HG03565 (cell line): Measurements from ENCODE around the gene RASGRF2.
"Not testable (repeated sequence)": the region's sequence is repeated elsewhere in the genome, so short reads cannot be mapped to it uniquely, and the experiment has no call there.

ENCODE experiments used
- ATAC-seq: cut with Tn5 transposase; IDR thresholded peaks from one replicate; pipeline ENCODE4 v1.9.1; 2021; ENCODE audit warnings: mild to moderate bottlenecking, moderate library complexity; ENCODE audit not compliant: unreplicated experiment

RASGRF2 gene

DNA sequence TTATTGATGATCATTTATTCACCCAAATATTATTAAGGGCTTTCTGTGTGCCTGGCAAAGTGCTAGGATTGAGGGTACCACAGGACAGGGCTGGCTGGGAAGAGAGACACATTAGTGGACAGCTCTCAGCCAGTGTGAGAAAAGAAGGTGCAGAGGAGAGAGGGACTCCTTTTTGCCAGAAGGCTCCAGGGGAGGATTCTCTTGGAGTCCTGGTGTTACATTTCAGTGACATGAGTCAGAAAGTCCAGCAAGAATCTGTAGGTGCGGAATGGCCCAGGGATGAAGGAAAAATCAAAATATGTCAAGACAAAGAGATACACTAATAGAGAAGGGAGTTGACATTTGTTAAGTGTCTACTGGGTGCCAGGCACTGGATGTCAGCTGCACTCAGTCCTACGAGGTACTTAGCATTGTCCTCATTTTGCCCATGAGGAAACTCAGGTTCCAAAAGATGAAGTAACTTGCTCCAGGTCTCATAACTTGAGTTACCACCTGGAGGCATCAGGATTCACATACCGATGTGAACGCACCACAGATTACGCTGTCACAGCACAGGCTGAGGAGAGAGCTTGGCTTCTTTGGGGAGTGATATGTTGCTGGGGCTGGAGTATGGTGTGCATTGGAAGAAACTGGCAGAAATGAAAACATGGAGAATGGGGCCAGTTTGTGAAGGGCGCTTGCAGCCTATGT lies 60.5 kb downstream of the RASGRF2 start:
- no peak for ATAC-seq

DNA sequence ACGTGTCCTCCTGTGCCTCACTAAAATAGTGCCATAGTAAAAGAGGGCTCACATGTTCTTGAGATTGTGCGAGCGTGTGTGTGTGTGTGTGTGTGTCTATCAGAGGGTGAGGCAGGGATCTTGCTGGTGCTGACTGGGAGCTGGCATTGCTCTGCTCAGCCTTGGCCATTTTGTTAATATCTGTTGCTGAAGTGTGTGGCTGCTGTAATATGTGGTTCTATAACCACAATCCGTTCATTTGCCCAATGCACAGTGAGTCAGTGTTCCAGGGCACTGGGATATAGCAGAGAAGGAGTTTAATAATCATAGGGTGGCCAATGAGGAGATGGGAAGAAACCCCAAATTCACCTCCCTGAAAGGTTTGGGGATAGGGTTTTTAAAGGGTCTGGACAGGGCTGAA lies 61.3 kb downstream of the RASGRF2 start:
- ATAC-seq: no peak

DNA sequence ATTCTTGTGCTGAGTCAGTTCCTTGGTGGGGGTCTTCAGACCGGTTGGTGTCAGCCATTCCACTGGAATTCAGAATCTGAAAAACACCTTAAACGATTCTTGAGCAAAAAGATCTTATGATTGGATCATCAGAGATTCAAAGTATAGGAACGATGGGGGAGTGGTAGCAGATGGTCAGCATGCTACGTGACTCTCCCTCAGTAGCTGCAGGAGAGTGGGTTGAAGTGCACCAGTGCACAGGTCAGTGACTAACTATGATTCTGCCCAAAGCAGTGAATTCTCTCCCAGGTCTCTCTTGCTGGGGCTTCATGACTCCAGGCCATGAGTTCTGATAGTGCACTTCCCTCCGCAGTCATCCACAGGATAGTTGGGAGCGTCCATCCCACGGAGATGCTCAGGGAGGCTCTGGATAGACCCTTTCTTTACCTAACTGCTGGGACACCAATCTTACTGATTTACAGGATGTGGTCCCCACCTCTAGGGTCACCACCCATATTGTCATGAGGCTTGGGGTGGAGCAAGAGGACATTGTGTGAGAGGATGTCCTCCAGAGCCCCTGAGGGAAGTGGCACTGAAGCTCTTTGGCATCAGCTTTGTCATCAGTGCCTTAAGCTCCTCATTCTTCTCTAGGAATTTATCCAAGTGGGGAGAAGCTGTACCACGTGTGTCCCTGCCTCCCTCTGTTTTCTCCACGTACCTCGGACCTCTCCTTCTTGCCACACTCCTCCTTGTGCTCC lies 62.0 kb downstream of the RASGRF2 start:
- no peak for ATAC-seq

DNA sequence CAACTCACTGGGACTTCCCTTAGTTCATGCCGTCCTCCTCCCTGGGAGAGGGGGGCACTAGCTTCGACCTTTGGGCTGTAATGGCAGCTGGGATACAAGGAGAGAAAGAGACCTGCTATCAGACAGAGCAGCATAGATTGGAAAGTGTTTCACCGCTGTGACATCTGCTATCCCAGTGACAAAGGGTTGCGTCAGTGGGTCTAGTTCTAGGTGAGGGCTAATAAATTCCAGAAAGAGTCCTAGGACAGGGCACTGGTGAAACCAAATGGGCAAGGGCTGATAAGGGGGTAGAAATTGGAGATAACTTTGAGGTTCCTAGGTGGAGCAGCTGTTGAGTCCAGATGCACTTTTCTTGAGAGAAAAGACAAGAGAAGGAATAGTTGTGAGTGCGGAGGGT lies 62.5 kb downstream of the RASGRF2 start:
- no peak for ATAC-seq

DNA sequence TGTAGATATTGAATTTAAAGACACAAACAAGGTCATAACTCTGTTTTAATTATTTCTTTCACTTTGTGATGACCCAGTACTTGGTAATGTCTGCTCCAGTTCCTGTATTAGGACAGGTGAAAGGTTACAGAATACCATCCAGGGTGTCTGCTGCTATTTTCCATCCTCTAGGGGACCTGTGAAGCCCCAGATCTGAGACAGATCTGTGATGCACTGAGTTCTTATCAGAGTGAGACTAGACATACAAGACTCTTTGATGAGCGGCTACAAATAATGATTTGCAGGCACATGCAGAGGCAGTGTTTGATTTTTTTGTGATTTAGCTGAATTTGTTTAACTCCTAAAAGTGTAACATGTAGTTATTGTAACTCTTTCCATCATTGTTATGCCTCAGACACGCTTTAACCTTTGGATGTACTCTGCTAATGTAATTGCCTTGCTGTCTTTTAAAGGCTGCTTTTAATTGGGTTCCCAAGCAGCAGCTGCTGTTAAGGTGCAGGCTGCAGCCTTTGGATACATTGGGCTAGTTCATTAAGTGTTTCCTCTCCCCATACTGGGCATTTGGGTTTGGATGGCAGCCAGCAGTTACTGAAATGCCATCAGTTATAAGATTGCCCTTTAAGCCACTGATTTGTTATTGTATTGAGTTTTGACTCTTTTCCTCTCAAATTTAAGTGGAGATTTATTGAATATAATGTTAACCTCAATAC lies 63.3 kb downstream of the RASGRF2 start:
- ATAC-seq: no peak

DNA sequence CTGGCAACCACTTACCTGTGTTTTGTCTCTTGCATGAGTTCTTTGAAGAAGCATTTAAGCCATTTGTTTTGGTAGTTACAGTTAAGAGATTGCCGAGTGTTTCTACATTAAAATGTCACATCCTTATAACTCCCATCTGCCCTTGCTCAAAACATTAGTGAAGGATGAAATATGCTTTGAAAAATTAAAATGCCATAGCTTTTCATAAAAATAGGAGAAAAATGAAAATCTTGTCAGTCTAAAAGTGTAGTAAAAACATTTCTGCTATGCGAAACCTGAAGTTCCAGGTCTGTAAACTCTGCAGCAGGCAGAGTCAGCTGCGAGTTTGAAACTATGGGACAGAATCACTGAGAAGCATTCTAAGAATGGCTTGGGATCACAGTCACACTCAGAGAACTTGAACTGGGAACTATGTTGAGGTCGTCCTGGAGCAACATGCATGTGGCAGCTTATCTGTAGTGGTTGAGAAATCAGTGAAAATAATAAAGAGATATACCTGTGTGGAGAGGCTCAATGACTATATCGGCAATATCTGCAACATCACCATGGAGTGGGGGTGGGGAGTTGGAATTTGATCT lies 67.4 kb downstream of the RASGRF2 start:
- ATAC-seq: no peak

DNA sequence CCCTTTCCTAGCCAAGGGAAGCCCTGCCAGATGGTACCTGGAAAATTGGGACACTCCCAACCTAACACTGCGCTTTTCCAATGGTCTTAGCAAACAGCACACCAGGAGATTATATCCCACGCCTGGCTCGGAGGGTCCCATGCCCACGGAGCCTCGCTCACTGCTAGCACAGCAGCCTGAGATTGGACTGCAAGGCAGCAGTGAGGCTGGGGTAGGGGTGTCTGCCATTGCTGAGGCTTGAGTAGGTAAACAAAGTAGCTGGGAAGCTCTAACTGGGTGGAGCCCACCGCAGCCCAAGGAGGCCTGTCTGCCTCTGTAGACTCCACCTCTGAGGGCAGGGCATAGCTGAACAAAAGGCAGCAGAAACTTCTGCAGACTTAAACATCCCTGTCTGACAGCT lies 68.7 kb downstream of the RASGRF2 start:
- ATAC-seq: not testable (repeated sequence)

DNA sequence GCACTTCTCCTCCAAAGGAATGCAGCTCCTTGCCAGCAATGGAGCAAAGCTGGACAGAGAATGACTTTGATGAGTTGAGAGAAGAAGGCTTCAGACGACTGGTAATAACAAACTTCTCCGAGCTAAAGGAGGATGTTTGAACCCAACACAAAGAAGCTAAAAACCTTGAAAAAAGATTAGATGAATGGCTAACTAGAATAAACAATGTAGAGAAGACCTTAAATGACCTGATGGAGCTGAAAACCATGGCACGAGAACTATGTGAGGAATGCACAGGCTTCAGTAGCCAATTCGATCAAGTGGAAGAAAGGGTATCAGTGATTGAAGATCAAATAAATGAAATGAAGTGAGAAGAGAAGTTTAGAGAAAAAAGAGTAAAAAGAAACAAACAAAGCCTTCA lies 69.6 kb downstream of the RASGRF2 start:
- not testable (repeated sequence) for ATAC-seq

DNA sequence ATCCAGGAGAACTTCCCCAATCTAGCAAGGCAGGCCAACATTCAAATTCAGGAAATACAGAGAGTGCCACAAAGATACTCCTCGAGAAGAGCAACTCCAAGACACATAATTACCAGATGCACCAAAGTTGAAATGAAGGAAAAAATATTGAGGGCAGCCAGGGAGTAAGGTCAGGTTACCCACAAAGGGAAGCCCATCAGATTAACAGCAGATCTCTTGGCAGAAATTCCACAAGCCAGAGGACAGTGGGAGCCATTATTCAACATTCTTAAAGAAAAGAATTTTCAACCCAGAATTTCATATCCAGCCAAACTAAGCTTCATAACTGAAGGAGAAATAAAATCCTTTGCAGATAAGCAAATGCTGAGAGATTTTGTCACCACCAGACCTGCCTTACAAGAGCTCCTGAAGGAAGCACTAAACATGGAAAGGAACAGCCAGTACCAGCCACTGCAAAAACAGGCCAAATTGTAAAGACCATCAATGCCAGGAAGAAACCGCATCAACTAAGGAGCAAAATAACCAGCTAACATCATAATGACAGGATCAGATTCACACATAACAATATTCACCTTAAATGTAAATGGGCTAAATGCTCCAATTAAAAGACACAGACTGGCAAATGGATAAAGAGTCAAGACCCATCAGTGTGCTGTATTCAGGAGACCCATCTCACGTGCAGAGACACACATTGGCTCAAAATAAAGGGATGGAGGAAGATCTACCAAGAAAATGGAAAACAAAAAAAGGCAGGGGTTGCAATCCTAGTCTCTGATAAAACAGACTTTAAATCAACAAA lies 70.3 kb downstream of the RASGRF2 start:
- ATAC-seq: not testable (repeated sequence)

DNA sequence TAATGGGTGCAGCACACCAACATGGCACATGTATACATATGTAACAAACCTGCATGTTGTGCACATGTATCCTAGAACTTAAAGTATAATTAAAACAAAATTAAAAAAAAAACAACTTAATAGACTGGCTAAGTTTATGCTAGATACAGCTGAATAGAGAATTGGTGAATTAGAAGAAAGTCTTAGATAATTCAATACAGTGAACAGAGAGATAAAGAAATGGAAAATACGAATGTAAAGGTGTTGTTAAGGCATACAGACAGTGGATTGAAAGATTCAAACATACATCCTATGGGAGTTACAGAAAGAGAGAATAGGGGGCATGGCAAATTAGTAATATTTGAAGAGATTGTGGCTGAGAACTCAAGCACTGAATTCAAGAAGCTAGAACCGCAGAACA lies 75.4 kb downstream of the RASGRF2 start:
- no peak for ATAC-seq

DNA sequence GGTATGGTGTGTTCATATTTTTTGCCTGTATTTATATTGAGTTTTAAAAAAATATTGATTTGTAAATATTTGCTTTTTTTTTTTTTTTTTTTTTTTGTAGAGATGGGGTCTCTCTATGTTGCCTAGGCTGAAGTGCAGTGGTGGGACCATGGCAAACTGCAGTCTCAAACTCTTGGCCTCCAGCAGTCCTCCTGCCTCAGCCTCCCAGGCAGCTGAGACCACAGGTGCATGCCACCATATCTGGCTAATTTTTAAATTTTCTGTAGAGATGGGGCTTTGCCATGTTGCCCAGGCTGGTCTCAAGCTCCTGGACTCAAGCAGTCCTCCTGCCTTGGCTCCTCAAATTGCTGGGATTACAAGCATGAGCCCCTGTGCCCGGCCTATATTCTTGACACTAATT lies 78.3 kb downstream of the RASGRF2 start:
- no peak for ATAC-seq

DNA sequence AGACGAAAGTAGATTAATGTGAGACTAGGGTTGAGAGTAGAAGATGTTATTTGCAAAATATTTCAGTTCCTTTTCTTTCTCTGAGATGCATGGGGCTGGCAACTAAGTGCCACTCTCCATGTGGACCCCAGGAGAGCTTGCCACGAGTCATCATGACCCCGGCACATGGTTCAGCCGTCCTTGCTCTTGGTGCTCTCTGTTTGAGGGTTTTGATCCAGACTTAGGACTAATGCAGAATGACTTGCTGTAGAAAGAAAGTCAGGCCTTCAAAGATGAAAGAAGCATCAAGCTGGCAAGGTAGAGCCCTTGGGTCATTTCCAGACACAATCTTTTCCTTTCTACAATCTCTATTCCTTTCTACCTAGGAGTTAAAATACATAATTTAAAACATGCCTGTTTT lies 84.7 kb downstream of the RASGRF2 start:
- ATAC-seq: no peak

DNA sequence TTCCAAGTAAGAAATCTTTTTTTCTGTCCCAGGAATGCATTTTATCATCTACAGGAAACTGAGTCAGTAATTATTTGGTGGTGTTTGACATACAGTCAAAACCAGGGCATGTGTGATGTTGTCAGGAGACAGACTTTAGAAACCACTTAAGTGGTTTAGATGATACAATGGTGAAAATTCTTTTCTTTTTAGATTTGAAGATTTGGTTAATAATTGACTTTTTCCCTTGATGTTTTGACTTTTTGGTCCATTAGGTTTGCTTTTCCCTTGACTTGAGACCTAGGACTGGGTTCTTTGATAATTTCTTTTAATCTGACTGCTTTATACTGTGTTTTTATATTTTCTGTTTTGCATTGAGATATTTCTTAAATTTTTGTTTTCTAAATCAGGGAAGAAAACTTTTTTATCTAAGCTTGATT lies 85.2 kb downstream of the RASGRF2 start:
- ATAC-seq: no peak

DNA sequence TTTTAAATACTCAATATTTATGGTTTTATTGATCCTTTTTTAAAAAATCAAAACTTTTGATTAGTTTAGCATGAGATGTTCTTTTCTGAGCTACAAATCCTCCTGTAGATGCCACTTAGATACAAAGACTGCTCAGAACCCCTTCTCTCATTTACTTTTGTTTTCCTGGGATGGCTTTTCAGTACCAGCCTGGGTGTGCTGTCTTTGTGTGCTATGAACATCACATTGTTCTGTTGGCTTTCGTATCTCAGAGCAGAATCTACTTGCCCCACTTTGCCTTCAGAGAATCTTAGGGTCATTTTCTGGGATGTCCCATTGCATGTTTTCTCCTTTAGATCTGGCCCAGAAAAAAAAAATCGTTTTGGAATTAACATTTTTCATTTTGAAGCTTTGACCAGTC lies 85.9 kb downstream of the RASGRF2 start:
- ATAC-seq: no peak

DNA sequence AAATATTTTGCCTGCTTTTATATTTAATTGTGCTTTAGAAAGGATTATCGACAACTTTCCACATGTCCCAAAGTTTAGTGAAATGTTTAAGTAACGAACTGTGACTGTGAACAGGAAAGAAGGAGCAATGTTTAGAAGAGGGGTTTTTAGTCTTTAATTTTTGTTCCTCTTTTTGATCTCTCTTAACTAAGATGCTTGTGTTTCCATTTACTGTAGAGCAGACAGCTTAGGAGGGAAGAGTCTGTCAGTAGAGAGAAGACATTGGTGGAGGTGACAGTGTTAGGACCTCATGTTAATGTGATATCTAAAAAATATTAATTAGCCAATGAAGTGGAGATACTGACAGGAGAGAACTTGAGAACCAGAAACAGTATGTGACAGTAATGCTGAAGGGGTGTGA lies 92.2 kb downstream of the RASGRF2 start:
- ATAC-seq: no peak

DNA sequence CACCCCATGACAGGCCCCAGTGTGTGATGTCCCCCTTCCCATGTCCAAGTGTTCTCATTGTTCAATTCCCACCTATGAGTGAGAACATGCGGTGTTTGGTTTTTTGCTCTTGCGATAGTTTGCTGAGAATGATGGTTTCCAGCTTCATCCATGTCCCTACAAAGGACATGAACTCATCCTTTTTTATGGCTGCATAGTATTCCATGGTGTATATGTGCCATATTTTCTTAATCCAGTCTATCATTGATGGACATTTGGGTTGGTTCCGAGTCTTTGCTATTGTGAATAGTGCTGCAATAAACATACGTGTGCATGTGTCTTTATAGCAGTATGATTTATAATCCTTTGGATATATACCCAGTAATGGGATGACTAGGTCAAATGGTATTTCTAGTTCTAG lies 93.1 kb downstream of the RASGRF2 start:
- not testable (repeated sequence) for ATAC-seq

DNA sequence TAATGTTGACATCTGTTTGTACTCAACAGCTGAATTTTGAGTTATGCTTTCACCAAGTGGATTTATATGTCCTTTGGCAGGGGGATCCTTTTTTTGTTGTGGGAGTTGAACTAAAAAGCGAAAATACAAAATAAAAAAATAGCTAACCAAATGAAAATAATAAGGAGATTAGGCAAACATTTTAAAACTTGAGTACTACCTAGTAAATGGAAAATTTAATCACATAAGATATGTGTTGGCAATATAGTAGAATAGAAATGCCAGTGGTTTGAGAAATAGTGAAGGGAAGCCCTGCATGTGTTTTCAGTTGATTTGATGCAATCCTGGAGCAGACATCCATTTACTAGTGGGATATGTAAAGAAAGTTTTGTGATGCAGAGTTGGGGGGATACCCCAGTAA lies 98.0 kb downstream of the RASGRF2 start:
- no peak for ATAC-seq

DNA sequence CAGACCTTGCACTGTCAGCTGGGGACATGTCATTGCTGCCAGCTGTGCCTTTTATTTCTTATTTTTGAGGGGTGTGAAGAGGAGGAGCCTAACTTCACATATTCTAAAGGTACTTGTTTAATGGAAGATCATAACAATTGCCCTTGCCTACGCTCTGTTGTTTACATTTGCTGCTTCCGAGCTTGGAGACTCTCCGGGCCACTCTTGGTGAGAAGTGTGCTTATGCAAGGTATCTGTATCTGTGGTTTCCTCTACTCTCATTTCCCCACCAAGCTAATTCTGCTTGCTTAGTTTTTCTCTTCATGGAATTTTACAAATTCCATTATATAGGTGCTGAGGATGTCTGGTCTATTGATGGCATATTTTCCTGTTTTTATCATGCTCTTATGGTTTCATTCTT lies 105.3 kb downstream of the RASGRF2 start:
- no peak for ATAC-seq

DNA sequence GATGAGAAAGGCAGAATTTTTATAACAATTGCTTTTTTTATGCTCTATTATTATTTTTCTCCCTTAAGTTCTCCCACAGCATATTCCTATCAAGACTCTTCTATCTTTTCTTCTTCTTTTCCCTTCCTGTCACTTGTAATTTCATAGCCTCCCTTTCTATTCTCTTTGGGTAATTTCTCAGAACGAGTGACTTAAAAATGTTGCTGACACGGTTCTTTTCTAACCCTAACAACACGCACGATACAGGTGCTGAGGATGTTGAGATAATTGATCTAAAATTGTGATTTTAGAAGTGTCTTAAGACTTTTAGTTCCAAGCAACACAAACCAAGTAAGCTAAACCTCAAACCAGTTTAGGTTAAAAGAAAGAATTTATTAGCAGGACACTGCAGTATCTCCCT lies 105.9 kb downstream of the RASGRF2 start:
- no peak for ATAC-seq

DNA sequence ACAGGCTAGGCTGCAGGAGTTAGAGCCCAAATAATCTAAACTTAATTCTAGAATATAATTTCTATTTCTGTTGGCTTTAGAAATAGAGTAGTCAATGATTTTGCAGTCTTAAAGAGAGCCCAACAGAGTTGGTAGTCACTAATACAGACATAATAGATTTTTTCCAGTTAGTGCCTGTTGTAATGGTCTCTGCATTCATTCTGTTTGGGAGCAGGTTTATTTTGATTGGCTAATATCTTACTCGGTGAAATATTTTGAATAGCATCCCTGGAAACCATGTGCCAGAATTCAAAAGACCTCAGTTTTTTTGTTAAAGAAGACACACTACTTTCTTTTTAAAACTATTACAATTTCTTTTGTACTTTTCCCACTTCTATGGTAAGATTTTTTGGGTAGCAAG lies 107.2 kb downstream of the RASGRF2 start:
- ATAC-seq: no peak

DNA sequence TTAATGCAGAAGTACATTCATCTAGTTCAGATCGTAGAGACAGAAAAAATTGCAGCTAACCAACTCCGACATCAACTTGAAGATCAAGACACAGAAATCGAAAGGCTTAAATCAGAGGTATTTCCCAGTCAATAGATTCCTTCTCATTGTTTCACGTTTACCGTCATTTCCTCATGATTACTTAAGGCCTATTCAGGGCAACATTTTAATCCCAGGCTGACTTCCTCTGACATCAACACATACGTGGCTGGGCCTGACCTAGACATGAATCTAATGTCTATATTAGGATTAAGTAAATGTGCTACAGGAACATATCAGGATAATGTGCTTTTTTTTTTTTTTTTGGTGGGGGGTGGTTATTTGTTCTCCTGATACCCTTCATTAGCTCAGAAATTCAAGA lies 107.9 kb downstream of the RASGRF2 start:
- ATAC-seq: no peak
